ENCODE results near the gene IL1A.

IL1A gene

DNA sequence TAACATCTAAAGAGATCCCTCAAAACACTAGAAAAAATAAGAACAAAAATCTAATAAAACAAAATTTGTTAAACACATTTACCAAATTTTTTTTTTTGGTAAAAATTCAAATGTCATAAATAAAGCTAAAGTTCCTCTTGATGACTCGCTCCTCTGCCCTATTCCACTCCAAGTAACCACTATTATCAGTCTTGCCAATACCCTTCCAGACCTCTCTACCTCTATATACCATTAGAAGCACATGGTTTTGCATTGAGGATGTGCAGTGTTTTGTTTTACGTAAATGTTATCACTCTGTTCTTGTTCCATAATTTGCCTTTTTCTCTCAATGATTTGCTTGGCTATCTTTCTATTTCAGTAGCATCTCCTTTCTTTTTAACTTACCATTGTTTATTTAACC lies 41.4 kb upstream of the IL1A start:
- H3K4me3 Mint-ChIP-seq = no peak overlapping the region
- DNase-seq = no peak
- no peaks in the 10 kb centered on the region for H3K9me3 Mint-ChIP-seq
- H3K4me1 Mint-ChIP-seq = peaks cover 34% of the 10 kb centered on the region
- peaks cover 17% of the 10 kb centered on the region for H3K27me3 Mint-ChIP-seq
- no peak for ATAC-seq
- no peaks in the 10 kb centered on the region for H3K36me3 Mint-ChIP-seq (ENCODE audit: low read depth)
- no peak overlapping the region for H3K27ac Mint-ChIP-seq

GRCh38 chr2:112824694-112825085 lies 40.4 kb upstream of the IL1A start:
- Mint-ChIP-seq H3K36me3 (ENCODE audit: low read depth) (no peaks in the 10 kb centered on the region), H3K27me3 (peaks cover 17% of the 10 kb centered on the region), H3K27ac (no peak overlapping the region), H3K9me3 (no peaks in the 10 kb centered on the region), H3K4me1 (peaks cover 41% of the 10 kb centered on the region), H3K4me3 (no peak overlapping the region)
- ATAC-seq = no peak
- no peak for DNase-seq

DNA sequence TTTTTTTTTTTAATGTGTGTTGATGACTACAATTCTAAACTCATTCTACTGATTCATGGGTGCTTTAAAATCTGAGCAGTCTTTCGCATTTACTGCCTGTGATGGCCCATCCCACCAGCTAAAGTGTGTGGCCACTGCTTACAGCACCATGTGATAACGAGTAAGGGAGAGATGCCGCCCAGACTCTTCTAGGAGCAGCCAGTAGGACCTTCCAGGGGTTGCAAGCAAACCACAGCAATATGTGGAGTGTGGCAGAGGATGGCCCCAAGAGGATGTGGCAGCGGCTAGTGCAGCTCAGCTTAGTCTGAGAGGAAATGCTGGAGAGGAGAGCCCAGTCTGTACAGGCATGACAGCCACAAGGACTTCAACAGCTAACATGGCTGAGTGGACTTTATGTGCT lies 37.4 kb upstream of the IL1A start:
- peak overlapping the region; percentile 7 for H3K27ac Mint-ChIP-seq
- ATAC-seq (peak; percentile 45), DNase-seq (peak; percentile 23)
- peaks cover 41% of the 10 kb centered on the region for H3K4me1 Mint-ChIP-seq
- peaks cover 5% of the 10 kb centered on the region for H3K27me3 Mint-ChIP-seq
- H3K4me3 Mint-ChIP-seq = peak overlapping the region; percentile 12
- no peaks in the 10 kb centered on the region for H3K36me3 Mint-ChIP-seq (ENCODE audit: low read depth)
- no peaks in the 10 kb centered on the region for H3K9me3 Mint-ChIP-seq

DNA sequence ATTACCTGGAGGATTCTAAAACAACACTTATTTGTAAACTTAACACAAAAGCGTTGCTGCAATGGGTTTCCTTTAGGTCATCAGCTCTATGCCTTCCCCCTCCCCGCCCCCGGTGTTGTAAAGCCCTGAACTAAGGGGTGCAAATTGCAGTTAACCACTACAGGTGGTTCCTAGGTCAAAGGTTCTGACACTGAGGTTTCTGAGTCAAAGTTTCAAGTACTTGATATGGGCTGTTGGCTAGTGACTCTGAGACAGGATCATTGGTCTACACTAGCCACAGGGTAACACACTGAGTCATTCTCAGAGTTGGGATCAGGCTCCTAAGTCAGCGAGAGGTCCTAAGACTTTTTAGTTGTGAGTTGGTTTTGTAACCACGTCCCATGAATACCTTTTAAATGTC lies 36.8 kb upstream of the IL1A start:
- Mint-ChIP-seq H3K9me3 (no peaks in the 10 kb centered on the region), H3K4me1 (peaks cover 41% of the 10 kb centered on the region), H3K36me3 (ENCODE audit: low read depth) (no peaks in the 10 kb centered on the region), H3K27me3 (peaks cover 5% of the 10 kb centered on the region), H3K27ac (peak overlapping the region; percentile 7), H3K4me3 (peak overlapping the region; percentile 12)
- peak; percentile 99 for ATAC-seq
- peak; percentile 68 for DNase-seq

GRCh38 chr2:112820343-112820742 lies 36.0 kb upstream of the IL1A start:
- H3K27ac Mint-ChIP-seq = peak overlapping the region; percentile 36
- no peak for ATAC-seq

DNA sequence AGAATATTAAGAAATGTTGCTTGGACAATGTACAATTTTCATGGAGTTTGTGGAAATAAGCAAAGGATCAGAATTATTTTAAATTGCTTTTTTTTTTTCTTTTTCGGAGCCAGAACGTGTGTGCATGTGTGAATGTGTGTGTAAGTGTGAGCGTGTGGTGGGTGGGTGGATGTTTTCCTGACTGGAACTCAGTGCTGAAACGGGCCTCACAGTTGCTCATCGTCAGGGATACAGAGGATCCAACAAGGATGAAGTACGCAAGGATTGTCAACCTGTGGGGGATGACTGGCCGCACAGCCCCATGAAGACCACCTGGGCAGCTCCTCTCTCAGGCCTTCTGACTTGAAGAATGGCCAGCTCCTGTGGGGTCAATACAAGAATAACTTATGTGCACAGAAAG lies 34.8 kb upstream of the IL1A start:
- Mint-ChIP-seq H3K27me3 (peaks cover 5% of the 10 kb centered on the region), H3K36me3 (ENCODE audit: low read depth) (no peaks in the 10 kb centered on the region), H3K4me1 (peaks cover 29% of the 10 kb centered on the region), H3K9me3 (no peaks in the 10 kb centered on the region), H3K27ac (no peak overlapping the region), H3K4me3 (no peak overlapping the region)
- DNase-seq = no peak
- ATAC-seq = no peak

More at GRCh38 chr2:112820343-112820742, 36.0 kb upstream of the IL1A start:
- Mint-ChIP-seq H3K4me1 (peaks cover 36% of the 10 kb centered on the region), H3K4me3 (no peak overlapping the region), H3K27me3 (peaks cover 5% of the 10 kb centered on the region), H3K36me3 (ENCODE audit: low read depth) (no peaks in the 10 kb centered on the region), H3K9me3 (no peaks in the 10 kb centered on the region)
- DNase-seq = no peak

GRCh38 chr2:112818094-112818902 lies 34.0 kb upstream of the IL1A start:
- Mint-ChIP-seq H3K4me3 (no peak overlapping the region), H3K27me3 (peaks cover 2% of the 10 kb centered on the region), H3K27ac (no peak overlapping the region), H3K9me3 (no peaks in the 10 kb centered on the region), H3K36me3 (ENCODE audit: low read depth) (no peaks in the 10 kb centered on the region), H3K4me1 (peaks cover 28% of the 10 kb centered on the region)
- ATAC-seq (no peak), DNase-seq (no peak)

DNA sequence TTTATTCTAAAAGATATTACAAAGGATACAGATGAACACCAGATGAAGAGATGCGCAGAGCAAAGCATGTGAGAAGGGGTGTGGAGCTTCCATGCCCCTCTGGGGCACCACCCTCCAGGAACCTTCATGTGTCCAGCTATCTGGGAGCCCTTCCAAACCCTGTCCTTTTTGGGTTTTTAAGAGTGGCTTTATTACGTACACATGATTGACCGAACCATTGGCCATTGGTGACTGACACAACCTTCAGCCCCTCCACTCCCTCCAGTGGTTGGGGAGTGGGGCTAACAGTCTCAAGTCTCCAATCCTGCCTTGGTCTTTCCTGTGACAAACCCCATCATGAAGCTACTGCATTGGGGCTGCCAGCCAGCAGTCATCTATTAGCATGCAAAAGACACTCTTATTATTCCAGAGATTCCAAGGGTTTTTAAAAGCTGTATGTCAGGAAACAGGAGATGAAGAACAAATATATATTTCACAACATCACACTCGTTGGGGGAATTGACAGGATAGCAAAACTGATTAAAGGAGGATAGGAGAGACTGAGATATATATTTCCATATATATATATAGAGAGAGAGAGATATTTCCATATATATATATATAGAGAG lies 32.9 kb upstream of the IL1A start:
- Mint-ChIP-seq H3K36me3 (ENCODE audit: low read depth) (no peaks in the 10 kb centered on the region), H3K27ac (no peak overlapping the region), H3K4me1 (peaks cover 32% of the 10 kb centered on the region), H3K27me3 (no peaks in the 10 kb centered on the region), H3K4me3 (no peak overlapping the region), H3K9me3 (no peaks in the 10 kb centered on the region)
- ATAC-seq (no peak), DNase-seq (no peak)

- Mint-ChIP-seq H3K27me3 (no peaks in the 10 kb centered on the region), H3K27ac (no peak overlapping the region), H3K4me1 (peaks cover 22% of the 10 kb centered on the region), H3K4me3 (no peak overlapping the region), H3K9me3 (peaks cover 4% of the 10 kb centered on the region), H3K36me3 (ENCODE audit: low read depth) (no peaks in the 10 kb centered on the region)
- ATAC-seq (no peak), DNase-seq (no peak)
These were observed 30.0 kb upstream of the IL1A start for GRCh38 chr2:112814278-112814677.

- no peak for DNase-seq
- Mint-ChIP-seq H3K36me3 (ENCODE audit: low read depth) (no peaks in the 10 kb centered on the region), H3K27me3 (no peaks in the 10 kb centered on the region), H3K4me1 (peaks cover 27% of the 10 kb centered on the region), H3K4me3 (no peak overlapping the region), H3K27ac (no peak overlapping the region), H3K9me3 (peaks cover 4% of the 10 kb centered on the region)
- ATAC-seq = no peak
These were observed 29.1 kb upstream of the IL1A start for GRCh38 chr2:112813280-112813966.

DNA sequence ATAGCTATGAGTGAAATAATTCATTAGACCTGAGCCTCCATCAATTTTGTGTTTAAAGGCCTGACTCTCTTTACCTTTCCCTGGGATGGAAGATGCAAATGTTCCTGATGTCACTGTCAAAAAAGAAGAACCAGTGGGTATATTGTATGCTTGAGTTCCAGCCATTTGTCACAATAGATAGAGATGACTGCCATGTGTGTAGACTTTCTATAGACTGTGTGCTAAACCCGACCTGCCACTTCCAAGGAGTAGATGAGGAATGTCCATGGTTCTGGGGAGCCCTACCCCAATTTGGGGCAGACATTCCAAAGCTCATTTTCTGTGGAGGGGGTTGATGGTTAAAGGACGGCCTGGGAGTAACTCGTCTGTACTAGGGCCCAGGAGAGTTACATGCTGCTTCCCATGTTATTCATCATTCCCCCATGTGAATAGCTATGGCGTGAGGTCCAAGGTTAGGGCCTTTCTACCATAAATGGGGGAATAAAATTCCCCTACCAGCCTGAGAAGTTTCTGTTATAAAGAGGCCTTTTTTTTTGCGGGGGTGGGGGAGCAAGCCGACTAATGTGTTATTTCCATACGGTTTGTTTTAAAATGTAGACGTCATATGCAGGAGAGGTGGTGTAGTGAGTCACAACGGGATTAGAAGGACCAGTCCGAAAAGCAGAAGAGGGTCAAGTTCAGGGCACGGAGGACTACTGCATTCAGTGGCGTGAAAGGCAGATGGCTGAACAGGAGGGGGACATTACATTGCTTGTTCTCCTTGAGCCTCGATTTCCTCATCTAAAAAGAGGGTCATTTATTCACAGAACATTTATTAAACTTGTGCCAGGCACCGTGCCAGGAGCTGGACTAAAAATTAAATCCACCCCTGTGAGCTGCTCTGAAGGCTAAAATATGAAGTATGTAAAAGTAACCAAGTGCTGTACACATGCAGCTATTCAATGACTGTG lies 28.3 kb upstream of the IL1A start:
- DNase-seq = no peak
- no peak overlapping the region for H3K4me3 Mint-ChIP-seq
- H3K9me3 Mint-ChIP-seq = peaks cover 6% of the 10 kb centered on the region

GRCh38 chr2:112811841-112812306 lies 27.6 kb upstream of the IL1A start:
- Mint-ChIP-seq H3K27ac (peak overlapping the region; percentile 10), H3K9me3 (peaks cover 12% of the 10 kb centered on the region), H3K36me3 (ENCODE audit: low read depth) (peaks cover 4% of the 10 kb centered on the region), H3K27me3 (no peaks in the 10 kb centered on the region), H3K4me3 (no peak overlapping the region), H3K4me1 (peaks cover 27% of the 10 kb centered on the region)
- peak; percentile 76 for ATAC-seq
- DNase-seq = peak; percentile 20

More for the DNA sequence above, 28.3 kb upstream of the IL1A start:
- Mint-ChIP-seq H3K36me3 (ENCODE audit: low read depth) (peaks cover 2% of the 10 kb centered on the region), H3K4me1 (peaks cover 27% of the 10 kb centered on the region), H3K27me3 (no peaks in the 10 kb centered on the region), H3K27ac (peak overlapping the region; percentile 29)
- ATAC-seq = no peak

DNA sequence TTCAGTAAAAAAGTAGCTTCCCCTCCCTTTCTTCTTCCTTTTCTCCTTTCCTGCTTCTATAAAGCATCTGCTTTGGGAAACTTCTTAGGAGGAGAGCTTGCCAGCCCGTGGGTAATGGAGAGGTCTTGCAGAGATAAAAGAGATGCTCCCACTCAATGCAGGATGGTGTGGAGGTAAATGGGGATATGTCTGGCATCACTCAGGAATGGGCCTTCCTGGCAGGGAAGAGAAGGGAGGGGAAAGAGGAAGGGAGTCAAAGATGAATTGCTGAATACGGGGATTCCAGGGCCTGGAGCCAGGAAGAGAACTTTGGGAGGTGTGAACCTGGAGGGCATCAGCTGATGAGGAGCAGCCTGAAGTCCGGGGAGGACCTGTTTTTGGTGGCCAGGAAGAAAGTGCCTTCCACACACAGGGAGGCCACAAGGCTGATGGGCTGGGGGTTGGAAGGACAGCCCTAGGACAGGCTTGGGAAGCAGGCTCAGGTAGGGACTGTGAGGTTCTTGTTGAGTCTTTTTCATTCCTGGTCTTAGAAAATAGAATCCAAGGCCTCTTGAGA lies 27.1 kb upstream of the IL1A start:
- H3K4me3 Mint-ChIP-seq = no peak overlapping the region
- H3K27ac Mint-ChIP-seq = peak overlapping the region; percentile 3
- DNase-seq (no peak), ATAC-seq (no peak)
- peaks cover 16% of the 10 kb centered on the region for H3K9me3 Mint-ChIP-seq
- peaks cover 4% of the 10 kb centered on the region for H3K36me3 Mint-ChIP-seq (ENCODE audit: low read depth)
- peaks cover 30% of the 10 kb centered on the region for H3K4me1 Mint-ChIP-seq
- no peaks in the 10 kb centered on the region for H3K27me3 Mint-ChIP-seq

DNA sequence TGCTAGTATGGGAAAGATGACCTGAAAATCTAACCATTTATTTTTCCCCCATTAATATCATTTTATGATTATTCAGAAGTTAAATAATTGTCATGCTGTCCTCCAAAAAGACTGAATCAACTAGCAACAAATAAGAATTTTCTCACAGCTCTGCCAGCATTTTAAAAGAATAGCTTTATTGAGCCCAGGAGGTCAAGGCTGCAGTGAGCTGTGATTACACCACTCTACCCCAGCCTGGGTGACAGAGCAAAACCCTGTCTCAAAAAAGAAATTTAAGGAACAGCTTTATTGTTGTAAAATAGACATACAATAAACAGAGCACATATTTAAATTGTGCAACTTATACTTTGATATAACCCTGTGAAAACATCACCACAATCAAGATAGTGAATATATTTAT lies 24.8 kb upstream of the IL1A start:
- Mint-ChIP-seq H3K27ac (no peak overlapping the region), H3K27me3 (no peaks in the 10 kb centered on the region), H3K36me3 (ENCODE audit: low read depth) (peaks cover 4% of the 10 kb centered on the region), H3K4me3 (no peak overlapping the region), H3K9me3 (peaks cover 17% of the 10 kb centered on the region), H3K4me1 (peaks cover 38% of the 10 kb centered on the region)
- ATAC-seq (no peak), DNase-seq (no peak)

Measured in activated naive CD8-positive, alpha-beta T cell treated with anti-CD3 and anti-CD28 coated beads, Interleukin-2, amount 50 U/mL, for 24 hours (primary cell).